Colonic mucosa (tissue), 4 donors: ENCODE measurements around the gene ANGPTL7. TPM values are rescaled to one million over a fixed set of nuclear protein-coding genes. Genes with fewer than 3 reads are reported as not detected.

ENCODE experiments used
- DNase-seq: peaks from one replicate; pipeline ENCODE4 v3.0.0-alpha.2; 2020
- H3K27ac ChIP-seq: fragments of 200-600 bp; one replicate; pipeline ENCODE4 v1.8.0; 2021
- H3K27me3 ChIP-seq: fragments of 200-600 bp; one replicate; pipeline ENCODE4 v1.8.0; 2021
- H3K36me3 ChIP-seq: fragments of 200-600 bp; one replicate; pipeline ENCODE4 v1.8.0; 2021
- H3K4me1 ChIP-seq: fragments of 200-600 bp; one replicate; pipeline ENCODE4 v1.8.0; 2021; ENCODE audit warnings: mild to moderate bottlenecking
- H3K4me3 ChIP-seq: fragments of 200-600 bp; one replicate; pipeline ENCODE4 v1.8.0; 2021
- H3K9ac ChIP-seq, 2 donors: one replicate each; pipeline ENCODE4 v1.7.0; 2013; ENCODE audit warnings: control low read depth in 2 of 2, low read depth in 2 of 2, low read length in 2 of 2
- H3K9me3 ChIP-seq: fragments of 200-600 bp; one replicate; pipeline ENCODE4 v1.8.0; 2021
- intact Hi-C: fragments of 100-400 bp; cut with DNase I; formaldehyde crosslinking; loops from one replicate; pipeline ENCODE4 v1.14.1; 2022
- total RNA-seq, 2 donors: library from RNA; stranded (reverse); fragmentation: NEBNext Ultra II Directional in 1 of 2; extraction: Animal tissue kit (Norgen Biotek cat#: 25700) in 1 of 2; gene quantifications; one replicate each; pipeline ENCODE4 v1.2.1, GENCODE V29; 2021
- TF ChIP-seq, protein P1 (sequence below): fragments of 200-600 bp; IDR thresholded peaks from one replicate; pipeline ENCODE4 v1.8.0; 2022; ENCODE audit warnings: antibody characterized with exemption, mild to moderate bottlenecking
- donor health status: healthy.
- donor health status: DM: no; HTN: no; CAD: no.
- donor health status: DM: no; HTN: no; CAD: no.

Gene ANGPTL7
- total RNA-seq, 2 donors from 2014 or later, result 1.0 TPM; not detected in 1

DNA sequence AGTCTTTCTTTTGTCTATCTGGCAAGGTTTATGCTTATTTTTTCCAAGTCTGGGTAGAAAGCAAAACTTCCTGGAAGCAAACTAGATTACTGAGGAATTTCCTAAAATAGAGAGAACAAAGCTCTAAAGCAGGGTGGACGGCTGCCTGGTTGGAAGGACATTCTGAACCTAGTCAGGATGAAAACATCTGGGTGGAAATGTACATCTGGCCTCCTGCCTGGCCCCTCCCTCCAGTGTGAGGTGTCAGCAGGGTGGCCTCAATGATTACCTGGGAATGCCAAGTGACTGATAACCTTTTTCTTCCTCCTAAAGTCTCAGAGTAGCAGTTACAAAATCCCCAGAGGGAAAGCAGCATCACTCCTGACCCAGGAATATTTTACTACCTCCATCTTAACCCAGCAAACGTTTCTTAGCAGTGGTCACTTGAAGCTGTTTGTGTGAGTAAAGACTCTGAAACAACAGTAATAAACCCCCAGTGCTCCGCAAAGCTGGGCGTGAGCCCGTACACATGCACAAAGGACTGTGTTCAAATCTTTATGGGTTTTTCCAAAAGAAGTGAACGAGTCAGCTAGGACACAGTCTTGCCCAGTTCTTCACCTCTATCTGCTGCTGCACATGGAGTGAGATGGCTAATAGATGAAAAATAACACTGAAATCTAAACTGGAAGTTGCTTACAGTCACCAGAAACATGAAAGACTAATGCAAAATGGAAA, 18.9 kb downstream of the ANGPTL7 start:
- Histone ChIP-seq H3K4me3 (no peak overlapping the region), H3K4me1 (no peaks in the 10 kb centered on the region), H3K27me3 (no peaks in the 10 kb centered on the region), H3K27ac (no peak overlapping the region), H3K9ac (no peak overlapping the region), H3K9me3 (no peaks in the 10 kb centered on the region), H3K36me3 (peaks cover 13% of the 10 kb centered on the region)
- DNase-seq, result no peak
- TF ChIP-seq, protein P1, sequence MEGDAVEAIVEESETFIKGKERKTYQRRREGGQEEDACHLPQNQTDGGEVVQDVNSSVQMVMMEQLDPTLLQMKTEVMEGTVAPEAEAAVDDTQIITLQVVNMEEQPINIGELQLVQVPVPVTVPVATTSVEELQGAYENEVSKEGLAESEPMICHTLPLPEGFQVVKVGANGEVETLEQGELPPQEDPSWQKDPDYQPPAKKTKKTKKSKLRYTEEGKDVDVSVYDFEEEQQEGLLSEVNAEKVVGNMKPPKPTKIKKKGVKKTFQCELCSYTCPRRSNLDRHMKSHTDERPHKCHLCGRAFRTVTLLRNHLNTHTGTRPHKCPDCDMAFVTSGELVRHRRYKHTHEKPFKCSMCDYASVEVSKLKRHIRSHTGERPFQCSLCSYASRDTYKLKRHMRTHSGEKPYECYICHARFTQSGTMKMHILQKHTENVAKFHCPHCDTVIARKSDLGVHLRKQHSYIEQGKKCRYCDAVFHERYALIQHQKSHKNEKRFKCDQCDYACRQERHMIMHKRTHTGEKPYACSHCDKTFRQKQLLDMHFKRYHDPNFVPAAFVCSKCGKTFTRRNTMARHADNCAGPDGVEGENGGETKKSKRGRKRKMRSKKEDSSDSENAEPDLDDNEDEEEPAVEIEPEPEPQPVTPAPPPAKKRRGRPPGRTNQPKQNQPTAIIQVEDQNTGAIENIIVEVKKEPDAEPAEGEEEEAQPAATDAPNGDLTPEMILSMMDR, result no peak
- intact Hi-C loops, result no loop called here

DNA sequence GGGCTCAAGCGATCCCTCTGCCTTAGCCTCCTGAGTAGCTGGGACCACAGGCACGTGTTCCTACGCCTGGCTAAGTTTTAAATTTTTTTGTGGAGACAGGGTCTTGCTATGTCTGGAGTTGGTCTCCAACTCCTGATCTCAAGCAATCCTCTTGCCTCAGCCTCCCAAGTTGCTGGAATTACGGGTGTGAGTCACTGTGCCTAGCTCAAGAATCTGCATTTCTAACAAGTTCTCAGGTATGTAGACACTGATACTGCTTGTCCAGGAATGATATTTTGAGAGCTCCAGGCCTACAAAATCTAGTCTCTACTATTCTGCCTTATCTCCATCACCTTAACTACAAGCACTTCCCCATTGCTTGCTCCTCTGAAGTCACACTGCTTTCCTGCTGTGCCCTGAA, 22.3 kb downstream of the ANGPTL7 start:
- peaks cover 24% of the 10 kb centered on the region for H3K36me3 ChIP-seq
- TF ChIP-seq, protein P1, result no peak
- no peak overlapping the region for H3K4me3 ChIP-seq
- no peaks in the 10 kb centered on the region for H3K9me3 ChIP-seq
- no peaks in the 10 kb centered on the region for H3K4me1 ChIP-seq
- H3K27me3 ChIP-seq, result no peaks in the 10 kb centered on the region
- intact Hi-C loops, result no loop called here
- H3K9ac ChIP-seq, result no peak overlapping the region
- DNase-seq, result no peak
- H3K27ac ChIP-seq, result no peak overlapping the region

DNA sequence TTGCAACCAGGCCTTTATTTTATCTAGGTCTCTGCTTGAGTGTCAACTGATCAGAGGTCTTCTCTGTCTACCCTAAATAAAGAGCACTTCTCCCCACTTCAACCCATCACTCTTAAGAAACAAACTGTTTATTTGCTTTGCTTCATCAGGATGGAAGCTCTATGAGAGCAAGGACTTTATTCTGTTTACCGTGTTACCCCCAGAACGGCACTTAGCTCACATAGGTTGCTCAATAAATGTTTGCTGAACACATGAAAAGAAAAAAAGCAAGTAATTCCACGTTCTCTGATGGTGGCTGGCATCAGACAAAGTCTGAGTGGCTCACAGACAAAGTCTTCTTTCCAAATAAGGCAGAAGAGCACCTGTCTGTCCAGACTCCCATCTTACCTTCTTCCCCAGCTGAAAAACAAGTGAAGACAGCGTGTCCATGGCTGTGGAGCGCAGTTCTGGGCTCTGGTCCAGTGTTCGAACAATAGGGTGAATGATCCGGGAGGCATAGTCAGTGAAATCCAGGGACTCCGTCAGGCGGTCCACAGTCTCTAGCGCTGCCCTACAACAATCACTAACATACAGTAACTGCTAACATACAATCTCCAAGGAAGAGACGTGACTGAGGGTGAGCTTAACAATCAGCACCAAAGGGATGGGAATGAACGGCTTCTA, 22.9 kb downstream of the ANGPTL7 start:
- intact Hi-C loops, result no loop called here
- no peaks in the 10 kb centered on the region for H3K27me3 ChIP-seq

DNA sequence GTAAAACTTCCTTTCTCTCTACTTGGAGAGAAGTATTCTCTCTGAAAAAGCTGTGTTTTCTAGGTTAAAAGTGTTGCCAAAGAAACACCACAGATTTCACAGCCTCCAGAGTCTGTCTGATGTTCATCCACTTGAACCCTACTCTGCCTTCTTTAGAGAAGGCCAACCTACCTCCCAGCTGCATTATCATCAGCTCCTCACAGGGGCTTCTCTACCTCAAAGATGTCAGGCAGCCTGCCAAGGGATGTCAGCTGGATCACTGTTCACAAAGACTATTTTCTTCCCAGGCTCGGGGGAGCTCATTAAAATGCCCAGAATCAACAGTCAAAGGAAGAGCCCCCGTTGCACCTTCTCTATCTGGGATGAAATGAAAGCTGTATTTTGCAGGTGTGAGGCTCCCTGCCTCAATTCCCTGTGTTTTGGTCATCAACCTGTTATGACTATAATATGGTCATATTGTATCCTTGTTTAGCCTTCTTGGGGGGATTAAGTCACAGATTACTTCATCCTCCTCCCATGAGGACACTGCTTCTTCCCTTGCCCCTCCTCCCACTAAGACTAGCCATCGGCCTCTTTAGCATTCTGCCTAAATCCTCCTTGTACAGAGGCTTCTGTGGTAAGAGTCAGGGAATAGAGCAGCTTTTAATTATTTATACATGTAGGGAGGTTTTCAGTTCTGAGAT, 25.7 kb downstream of the ANGPTL7 start:
- H3K27me3 ChIP-seq, result no peaks in the 10 kb centered on the region
- H3K9ac ChIP-seq, result no peak overlapping the region
- peaks cover 24% of the 10 kb centered on the region for H3K36me3 ChIP-seq
- no peaks in the 10 kb centered on the region for H3K9me3 ChIP-seq
- intact Hi-C loops, result no loop called here
- no peak for DNase-seq
- H3K27ac ChIP-seq, result no peak overlapping the region
- no peak overlapping the region for H3K4me3 ChIP-seq
- TF ChIP-seq, protein P1, result no peak
- H3K4me1 ChIP-seq, result no peaks in the 10 kb centered on the region

More for the DNA sequence above, 22.9 kb downstream of the ANGPTL7 start:
- no peak overlapping the region for H3K9ac ChIP-seq
- H3K4me1 ChIP-seq, result no peaks in the 10 kb centered on the region
- no peaks in the 10 kb centered on the region for H3K9me3 ChIP-seq
- H3K4me3 ChIP-seq, result no peak overlapping the region
- H3K27ac ChIP-seq, result no peak overlapping the region
- TF ChIP-seq, protein P1, result no peak
- H3K36me3 ChIP-seq, result peaks cover 24% of the 10 kb centered on the region
- no peak for DNase-seq

DNA sequence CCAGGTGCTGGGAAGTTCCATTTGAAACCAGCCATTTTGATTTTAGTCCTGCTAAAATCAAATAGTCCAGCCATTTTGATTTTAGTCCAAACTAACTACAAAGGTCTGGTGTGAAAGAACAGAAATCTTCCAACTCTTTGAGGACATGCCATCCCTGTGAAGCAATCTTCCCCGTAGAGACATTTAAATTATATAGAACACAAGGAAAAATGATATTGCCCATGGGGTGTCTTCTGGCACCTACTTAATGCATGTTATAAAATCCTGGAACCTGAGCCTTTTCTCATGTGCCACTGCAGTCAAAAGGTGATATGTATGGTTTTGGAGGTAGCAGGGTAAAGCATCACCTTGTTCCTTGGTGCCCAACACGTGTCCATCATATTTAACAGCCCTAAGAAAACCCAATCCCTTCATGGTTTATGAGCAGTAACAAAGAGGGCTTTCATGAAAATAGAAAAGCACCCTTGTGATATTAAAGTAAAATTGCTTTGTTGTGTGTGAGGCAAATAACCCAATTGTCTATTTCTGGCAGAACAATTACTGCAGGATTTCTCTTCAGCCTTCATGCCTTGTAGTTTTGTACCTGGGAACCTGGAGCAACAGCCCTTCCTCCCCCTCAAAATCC, 26.3 kb downstream of the ANGPTL7 start:
- TF ChIP-seq, protein P1, result no peak
- Histone ChIP-seq H3K27me3 (no peaks in the 10 kb centered on the region), H3K9me3 (no peaks in the 10 kb centered on the region), H3K4me1 (no peaks in the 10 kb centered on the region), H3K9ac (no peak overlapping the region), H3K36me3 (peaks cover 24% of the 10 kb centered on the region), H3K4me3 (no peak overlapping the region), H3K27ac (no peak overlapping the region)
- no peak for DNase-seq
- intact Hi-C loops, result no loop called here
